ENCODE data around the gene CLTCL1.

Gene CLTCL1

DNA sequence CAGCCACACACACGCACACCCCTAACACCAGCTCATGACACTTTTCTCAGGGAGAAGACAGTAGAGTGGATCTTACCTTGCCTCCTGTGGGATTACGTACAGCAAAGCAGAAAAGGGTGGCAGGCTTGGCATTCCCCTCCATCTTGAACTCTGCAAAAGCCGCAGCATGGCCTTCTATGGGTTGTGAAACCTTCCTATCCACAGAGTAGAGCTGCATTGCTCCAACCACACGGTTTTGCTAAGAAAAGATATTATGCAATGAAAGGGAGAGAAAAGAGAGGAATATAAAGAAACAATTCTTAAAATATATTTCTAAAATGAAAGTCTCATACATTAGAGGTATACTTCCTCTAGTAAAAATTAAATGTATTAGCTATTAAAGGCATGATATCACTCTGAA lies 48.8 kb downstream of the CLTCL1 start:
- no peak for DNase-seq

DNA sequence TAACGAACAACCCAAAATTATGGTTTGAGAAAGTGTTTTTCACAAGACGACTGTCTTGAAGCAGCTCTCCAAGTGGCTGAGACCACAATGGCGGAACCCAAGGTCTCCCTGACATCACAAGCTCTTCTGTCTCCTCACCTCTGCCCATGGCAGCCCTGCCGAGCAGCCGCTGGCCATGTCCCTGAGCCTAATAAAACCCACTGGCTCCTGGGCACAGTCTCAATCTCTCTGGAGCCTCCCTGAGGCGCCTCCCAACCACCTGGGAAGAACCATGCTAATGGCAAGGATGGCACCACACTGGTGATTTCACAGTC lies 50.0 kb downstream of the CLTCL1 start:
- no peak for DNase-seq

DNA sequence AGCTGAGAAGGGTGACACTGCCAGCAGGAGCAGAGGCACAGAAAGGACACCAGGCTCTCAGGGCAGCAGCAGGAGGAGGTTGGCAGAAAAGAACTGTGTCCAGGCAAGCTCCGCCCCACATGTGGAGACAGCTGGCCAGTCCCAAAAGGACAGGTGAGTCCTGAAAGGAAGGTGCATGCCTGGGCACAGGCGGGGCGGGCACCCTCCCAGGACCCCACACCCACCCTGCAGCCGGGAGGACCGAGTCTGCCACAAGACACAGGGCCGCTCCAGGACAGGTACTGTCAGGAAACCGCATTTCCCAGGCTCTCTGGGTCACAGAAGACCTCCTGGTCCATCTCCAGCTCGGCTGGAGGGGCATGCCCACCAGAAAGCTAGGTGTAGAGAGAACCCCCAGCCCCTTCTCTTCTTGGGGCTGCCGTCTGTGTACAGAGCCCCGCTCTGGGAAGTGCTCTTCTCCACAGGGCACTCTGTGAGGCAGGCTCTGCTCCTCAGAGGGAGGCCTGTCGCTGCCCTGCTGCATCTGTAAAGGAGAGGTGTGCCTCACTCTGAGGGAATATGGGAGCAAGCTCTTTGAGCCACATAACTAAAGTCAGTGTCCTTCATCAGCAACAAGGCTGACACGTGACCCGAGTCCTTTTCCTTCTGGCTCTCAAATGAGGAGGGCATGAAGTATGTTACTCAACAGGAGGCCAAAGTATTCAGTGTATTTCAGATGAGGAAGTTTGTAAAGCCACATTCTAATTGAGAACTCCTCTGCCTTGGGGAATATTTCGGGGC lies 50.5 kb downstream of the CLTCL1 start:
- DNase-seq: no peak

DNA sequence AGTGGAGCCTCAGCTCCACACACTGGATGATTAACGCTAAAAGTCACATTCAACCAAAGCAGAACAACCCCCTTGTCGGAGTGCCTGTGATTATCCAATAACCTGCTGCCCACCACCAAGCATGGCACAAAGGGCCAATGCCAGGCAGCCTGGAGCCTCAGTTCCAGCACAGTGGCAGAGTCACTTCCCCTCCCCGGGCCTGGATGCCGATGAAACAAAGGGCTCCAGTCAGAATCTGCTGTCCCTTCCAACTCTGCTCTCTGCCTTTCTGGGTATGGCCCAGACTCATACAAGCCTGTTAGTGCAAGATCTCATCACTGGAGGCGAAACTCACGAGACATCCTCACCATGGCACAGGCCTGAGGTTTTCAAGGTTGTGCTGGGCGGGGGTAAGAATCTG lies 52.1 kb downstream of the CLTCL1 start:
- no peak for DNase-seq

DNA sequence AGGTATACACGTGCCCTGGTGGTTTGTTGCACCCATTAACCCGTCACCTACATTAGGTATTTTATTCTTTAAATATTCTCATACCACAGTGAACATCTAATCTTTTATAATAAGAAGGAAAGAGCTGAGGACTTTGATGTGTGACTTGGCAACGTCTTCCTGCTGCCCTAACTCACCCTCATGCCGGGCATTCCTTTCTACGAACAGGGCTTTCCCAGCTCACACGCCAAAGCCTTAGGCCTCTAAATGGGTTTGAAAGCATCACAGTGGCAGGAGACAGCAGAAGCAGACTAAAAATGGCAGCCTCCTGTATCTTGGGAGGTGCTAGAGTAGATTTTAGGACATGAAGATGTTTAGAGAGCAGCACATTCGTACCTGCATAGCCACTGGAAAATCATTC lies 52.6 kb downstream of the CLTCL1 start:
- no peak for DNase-seq

DNA sequence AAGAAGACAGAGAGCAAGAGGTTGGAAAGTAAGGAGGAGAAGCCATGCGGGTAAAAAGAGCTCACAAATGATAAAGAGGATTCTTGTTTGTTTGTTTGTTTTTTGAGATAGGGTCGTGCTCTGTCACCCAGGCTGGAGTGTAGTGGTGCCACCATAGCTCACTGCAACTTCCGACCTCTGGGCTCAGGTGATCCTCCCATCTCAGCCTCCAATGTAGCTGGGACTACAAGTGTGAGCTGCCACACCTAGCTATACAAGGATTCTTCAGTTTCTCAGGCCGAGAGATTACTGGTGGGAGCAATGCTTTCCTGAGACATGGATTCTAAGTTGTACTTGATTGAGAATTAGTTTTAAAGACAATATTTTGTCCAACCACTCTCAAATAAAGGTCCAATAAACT lies 55.6 kb downstream of the CLTCL1 start:
- no peak for DNase-seq

DNA sequence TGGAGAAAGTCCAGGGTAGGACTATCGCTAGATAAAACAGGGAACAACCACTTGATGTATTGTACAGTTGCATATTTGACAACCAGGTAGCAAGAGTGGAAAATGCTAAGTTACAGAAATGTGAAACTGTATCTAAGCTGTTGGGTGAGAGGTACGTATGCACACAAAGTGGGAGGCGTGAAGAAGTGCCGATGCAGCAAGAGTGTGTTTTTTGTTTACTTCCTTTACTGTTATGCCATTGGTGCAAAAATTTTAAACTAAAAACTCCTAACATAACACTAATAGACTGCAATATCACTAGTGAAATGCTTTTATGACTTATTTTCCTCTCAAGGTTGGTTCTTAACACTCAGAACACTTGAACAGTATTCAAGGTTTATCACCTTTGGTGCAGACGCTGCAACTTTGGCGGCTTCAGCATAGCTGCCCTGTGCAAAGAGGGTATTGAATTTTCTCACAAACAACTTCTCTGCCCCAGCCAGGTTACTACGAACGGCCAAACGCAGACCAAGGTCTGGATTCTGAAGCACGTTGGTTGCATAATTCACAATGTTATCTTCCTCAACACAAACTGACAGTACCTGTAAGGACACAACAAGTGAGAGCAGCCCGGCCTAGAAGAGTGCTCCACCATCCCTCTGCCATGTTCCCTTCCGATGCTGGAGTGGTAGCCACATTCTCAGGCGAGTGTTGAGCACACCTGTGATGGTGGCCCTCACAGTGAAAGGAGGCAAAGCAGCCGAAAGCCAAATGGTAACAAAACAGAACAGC lies 57.2 kb downstream of the CLTCL1 start:
- no peak for DNase-seq

DNA sequence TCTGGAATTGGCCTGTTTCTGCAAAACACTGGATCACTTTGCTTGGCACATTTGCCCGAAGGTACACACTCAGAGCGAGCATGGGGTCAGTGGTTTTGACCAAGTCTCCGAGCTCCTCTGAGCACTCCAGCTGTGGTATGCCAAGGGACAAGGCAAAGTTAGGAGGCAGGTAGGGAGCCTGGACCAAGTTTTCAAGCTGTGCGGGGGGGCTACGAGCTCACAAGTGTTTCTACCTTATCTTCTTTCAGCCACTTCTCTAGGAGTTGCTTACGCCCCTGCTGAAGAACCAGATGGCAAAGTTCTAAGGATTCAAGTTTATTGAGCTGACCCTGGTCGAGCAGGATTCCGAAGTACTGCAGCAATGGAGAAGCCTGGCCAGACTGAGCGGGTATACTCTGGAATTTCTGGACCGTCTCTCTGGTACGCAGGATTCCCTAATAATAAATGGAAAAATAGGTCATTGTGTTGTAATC lies 58.3 kb downstream of the CLTCL1 start:
- no peak for DNase-seq

DNA sequence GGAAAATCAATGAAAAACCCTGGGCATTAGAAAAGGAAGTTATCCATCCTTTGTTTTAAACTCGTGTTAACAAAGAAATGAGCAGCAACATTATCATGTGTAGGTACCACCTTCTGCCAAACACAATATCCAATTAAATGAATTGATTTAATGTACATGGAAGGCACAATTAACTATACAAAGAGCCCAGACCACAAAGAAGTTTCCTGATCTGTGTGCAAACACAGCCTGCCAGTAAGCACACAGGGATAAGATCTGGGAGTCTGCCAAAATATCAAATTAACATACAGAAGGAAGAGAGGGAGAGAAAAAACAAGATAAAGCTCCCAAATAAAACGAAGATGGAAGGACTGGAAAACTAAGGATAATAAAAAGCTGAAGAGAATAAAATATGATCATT lies 58.9 kb downstream of the CLTCL1 start:
- DNase-seq: peak; percentile 6

DNA sequence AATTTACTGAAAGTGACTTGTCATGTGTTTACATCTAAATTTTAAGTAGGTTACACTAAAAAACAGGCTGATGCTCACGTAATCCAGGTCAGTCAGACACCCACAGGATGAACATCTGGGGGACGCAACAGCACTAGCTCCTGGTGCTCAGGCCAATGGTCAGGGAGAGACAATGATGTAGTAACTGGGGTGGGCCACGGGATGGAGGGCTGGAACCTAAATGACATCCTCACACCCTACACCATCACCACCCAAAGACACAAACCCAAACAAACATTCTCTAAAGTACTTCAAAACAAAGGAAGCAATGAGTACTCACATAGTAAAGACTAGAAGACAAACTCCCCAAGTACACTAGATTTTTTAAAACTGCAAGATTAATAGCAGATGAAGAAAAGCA lies 59.5 kb downstream of the CLTCL1 start:
- no peak for DNase-seq

DNA sequence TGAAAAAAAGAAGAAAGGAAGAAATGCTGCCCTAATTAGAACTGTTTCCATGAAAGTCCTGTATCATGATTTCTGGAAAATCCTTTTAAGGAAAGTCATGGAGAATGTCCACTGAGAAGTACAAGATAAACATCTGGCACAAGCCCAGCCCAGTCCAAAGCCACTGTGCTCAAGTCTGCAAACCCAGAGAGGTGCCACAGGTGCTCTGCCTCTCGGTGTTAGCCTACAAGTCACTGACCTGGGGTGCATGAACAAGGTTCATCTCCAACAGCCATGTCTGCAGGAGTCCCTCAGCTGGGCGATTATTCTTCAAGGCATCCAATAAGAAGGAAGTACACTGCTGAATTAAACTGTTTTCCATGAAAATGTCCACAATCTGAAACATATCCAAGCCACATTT lies 61.9 kb downstream of the CLTCL1 start:
- no peak for DNase-seq

DNA sequence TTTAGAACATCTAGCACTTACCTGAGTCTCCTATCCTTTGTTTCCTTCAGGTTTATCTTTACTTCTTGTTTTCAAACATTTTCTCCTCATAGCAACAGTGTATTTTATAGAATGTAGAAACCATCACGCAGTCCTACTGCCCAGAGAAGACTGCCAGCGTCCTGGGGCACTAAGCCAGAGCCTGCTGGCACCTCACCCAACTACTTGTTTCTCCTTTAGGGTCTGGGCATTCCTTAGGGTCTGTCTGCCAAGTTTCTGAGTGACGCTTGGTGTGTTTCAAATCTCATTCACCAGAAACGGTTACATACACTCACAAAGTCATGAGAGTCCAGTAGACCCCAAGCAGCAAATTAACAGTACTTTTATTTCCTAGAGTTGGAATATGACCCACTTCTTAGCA lies 63.3 kb downstream of the CLTCL1 start:
- no peak for DNase-seq

DNA sequence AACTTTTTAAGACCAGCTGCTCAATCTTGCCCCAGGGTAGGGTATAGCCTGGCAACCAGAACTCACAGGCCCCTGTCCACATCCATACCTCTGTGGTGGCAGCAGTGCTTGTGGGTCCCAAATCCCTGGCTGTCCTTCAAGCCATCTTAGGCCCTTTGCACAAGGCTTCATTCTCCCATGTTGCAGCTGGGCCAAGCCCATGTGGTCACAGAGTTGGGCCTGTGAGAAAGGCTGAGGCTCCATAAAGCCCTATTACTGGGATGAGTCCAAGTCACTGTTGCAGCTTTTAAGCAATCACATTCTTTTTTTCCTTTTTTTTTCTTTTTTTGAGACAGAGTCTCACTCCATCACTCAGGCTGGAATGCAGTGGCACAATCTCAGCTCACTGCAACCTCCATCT lies 65.1 kb downstream of the CLTCL1 start:
- no peak for DNase-seq

DNA sequence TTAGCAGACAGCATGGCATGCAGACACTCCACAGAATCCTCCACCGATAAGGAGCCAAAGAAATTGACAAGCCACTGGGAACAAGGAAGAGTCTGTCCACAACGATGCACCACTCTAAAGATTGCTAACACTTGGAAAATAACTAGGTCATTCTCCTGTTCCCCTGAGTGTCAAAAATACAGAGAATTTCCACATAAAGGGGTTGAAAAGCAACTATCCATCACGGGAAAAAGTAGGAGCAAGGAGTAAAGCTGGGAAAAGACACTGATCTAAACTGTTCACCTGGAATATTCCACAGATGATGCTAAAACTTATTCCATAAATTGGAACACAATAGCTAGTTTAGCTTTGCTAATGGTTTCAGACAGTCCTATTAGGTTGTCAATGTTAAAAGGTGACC lies 66.0 kb downstream of the CLTCL1 start:
- no peak for DNase-seq

DNA sequence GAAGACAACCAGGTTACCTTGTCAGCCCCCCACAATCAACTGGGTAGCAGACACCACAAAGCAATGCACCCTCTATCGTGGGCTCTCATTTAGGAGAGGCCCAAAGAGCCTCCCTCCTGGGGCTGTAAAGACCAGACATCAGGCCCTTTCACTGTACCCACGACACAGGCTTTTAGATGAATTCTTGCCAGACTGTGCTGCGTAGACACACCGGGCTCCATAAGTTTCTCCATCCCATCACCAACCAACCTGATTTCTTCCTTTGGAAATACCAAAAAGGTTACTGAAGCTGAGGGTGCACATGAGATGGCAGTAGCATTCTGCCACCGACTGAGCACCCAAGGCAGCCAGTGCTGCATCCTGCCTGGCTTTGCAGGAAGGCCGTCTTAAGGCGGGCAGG lies 66.5 kb downstream of the CLTCL1 start:
- no peak for DNase-seq

DNA sequence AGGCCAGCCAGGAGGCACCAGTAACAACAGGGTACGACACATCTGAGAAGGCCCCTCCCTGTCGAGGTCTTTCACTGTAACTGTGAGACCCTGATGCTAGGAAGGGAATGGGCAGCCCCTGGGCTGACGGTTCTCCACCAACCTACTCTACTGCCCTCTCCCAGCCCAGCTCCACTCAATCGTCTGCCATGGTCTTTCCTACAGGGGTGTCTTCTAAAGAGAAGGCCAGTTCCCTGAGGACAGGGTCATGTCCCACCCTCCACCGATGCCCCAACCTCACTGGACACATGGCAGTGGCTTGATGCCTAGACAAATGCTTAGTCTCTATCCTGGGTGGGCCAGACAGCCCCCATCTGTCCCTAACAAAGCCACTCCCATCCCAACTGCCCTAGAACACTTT lies 67.0 kb downstream of the CLTCL1 start:
- no peak for DNase-seq

DNA sequence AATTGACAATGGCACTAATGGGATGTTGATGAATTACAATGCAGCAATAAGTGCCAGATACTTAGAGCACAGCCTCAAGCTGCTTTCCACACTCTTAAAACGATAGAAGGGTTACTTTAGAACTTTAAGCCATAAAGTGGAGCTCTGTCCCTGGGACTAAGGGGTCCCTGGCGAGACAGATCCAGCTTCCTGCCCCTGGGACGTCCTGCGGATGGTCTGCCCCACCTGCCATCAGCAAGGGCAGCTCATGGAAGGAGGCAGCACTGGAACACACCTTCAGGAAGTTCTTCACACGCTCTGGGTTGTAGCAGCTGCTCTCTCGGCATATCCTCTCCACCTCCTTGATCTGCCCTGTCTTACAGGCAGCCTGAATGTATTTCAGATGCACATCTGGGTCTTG lies 67.9 kb downstream of the CLTCL1 start:
- no peak for DNase-seq

DNA sequence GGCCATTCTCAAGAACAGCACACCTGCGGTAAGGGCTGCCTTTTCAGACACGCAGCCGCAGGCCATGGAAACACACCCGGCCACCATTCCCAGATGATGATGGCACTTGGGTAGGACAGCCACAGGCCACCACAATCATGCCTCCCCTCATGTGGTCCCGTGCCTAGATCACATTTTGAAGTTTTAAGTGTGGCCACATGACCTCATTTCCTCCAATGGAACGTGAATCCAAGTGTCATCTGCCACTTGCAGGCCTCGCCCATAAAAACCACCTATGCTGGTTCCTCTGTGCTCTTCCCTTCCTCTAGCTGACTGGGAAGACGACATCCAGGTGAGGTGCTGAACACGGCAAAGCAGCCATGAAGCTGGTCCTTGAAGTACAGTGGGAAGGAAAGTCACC lies 68.4 kb downstream of the CLTCL1 start:
- DNase-seq: no peak

DNA sequence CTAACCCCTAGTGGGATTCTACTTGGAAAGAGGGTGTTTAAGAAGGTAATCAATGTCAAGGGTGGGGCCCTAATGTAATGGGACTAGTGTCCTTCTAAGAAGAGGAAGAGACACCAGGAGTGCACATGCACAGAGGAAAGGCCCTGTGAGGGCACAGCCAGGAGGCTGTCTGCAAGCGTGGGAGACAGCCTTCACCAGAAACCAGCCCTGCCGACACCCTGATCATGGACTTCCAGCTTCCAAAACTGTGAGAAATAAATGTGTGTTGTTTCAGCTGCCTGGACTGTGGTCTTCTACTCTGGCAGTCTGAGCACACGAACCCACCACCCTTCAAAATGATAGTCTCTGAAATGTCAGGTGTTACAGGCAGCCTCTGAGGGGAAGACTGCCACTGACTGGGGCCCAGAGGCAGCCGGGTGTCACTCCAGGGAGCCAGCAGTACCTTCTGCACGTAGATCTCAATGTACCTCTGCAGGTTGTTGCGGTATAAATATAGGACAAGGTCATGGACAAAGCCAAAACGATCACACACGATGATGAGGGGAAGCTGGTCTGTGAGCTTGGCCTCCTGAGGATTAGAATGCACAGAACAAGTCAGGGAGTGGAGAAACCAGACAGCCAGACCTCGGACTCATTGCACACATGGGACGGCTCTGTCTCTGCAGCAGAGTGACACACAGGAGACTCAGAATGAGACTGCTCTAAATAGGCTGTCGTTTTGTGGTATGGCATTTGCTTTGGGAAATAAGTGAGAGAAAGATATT lies 69.1 kb downstream of the CLTCL1 start:
- no peak for DNase-seq

DNA sequence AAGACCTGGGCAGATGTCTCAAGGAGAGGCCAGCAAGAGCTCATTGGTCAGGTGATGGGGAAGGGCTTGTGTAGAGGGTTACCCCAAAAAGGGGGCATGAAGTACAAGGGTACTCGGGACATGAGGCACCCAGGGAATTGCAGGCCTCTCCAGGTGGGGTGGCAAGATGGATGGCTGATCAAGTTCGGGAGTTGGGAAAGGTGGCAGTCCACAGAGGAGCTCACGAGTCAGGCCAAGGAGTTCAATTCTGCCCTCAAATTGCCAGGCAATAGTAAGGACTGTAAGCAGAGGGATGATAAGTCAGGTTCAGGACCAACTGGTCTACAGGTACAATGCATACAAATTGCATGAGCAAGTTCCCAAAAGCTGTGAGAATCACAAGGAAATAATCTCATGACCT lies 70.7 kb downstream of the CLTCL1 start:
- DNase-seq: no peak

DNA sequence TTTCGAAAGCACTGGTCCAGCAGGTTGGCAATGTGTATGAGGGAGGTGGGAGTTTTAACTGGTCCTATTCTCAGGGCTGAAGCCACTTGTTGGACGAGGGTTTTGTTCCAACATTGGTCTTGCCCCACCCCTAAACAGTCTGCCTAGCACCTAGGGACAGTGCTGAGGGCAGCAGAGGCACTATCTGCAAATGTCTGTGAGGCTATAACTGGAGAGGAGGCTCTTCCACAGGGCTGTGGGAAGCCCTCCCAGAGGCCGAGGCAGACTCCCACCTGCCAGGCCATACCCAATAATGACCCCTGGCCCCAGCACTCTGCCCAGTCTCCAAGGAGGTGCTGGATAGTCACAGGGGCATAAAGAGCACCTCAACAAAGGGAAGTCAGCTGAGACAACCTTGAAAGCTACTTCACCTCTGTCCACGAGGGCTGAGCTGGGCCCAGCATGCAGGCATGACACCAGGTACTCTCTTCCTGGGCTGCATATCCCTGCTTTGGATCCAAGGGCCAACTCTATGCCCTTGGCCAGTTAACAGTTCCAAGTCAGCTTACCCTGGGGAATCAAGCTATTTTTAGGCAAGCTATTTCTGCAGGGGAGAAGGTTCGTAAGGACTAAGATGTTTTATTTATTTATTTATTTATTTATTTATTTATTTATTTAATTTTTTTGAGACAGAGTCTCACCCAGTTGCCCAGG lies 72.8 kb downstream of the CLTCL1 start:
- no peak for DNase-seq

DNA sequence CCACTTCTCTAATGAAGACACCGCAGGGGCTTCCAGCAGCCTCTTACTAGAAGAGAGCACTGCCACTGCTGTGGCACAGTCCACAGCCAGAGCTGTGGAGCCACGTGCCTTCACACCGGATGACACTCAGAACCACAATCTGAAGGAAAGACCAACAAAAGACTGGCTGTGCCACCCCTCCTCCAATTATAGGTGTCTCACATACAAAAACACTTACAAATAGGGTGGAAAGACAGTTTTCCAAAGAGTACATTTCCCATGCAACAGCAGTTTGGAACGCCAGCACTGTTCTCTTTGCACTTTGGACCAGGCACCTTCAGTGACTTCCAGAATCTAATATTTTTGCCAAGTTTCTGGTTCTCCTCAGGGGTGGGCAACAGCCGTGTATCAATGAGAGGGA lies 74.9 kb downstream of the CLTCL1 start:
- DNase-seq: no peak

DNA sequence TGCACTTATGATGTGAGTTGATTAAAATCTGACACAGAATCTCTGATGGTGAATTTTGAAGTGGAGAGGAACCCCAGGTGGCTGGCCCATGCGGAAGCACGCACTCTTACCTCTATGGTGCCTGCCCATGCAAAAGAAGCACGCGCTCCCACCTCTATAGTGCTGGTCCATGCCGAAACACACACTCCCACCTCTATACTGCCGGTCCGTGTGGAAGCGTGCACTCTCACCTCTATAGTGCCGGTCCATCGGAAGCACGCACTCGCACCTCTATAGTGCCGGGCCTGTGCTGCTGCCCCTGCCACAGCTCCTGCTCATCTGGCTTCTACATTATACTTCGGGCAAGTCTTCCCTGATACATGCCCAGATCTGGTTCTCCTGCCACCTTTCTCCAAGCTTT lies 76.2 kb downstream of the CLTCL1 start:
- DNase-seq: no peak

Data from DMS53 (cell line).